ENCODE measurements around the gene CKMT1A.
"Not testable (repeated sequence)": the region's sequence is repeated elsewhere in the genome, so short reads cannot be mapped to it uniquely, and the experiment has no call there.

DNA sequence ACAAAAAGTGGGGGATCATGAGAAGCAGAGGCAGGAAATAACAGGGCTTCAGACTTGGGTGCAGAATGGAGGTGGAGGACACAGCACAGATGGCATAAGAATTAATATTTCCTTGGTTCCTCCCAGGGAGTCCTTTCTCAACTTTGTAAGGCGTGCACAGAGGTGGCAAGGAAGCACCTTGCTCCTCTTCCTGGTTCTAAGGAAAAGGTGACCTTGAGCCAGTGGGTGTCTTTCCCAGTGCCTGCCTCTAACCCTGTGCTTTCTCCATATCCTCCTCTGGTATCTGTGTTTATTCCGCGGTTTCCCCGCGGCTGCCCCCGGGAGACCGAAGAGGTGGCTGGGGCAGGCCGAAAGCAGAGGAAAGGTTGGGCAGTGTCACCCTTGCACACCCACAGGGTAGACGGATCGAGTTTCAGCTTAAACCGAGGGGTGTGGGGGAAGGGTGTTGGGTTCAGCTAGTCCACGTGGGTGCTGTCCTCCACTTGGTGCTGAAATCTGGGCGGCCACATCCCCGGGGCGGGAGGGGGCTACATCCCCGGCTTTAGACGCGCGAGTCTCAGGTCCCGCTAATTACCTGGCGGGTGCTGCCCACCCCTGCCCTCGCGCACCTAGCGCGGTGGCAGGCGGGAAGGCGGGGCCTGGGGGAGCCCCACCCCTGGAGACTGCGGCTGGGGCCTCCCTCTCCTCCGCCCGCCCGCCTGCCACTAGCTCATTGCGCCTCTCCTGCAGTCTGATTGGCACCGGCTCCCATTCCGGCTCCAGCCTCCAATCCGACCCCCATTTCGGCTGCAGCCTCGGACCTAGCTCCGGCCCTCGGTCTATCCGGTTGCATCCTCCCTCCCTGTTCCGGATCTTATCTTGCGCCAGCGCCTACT lies at the start of gene CKMT1A:
- TF ChIP-seq, protein P1, sequence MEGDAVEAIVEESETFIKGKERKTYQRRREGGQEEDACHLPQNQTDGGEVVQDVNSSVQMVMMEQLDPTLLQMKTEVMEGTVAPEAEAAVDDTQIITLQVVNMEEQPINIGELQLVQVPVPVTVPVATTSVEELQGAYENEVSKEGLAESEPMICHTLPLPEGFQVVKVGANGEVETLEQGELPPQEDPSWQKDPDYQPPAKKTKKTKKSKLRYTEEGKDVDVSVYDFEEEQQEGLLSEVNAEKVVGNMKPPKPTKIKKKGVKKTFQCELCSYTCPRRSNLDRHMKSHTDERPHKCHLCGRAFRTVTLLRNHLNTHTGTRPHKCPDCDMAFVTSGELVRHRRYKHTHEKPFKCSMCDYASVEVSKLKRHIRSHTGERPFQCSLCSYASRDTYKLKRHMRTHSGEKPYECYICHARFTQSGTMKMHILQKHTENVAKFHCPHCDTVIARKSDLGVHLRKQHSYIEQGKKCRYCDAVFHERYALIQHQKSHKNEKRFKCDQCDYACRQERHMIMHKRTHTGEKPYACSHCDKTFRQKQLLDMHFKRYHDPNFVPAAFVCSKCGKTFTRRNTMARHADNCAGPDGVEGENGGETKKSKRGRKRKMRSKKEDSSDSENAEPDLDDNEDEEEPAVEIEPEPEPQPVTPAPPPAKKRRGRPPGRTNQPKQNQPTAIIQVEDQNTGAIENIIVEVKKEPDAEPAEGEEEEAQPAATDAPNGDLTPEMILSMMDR (IDR thresholded peaks at IDR 0.05): not testable (repeated sequence)
- not testable (repeated sequence) for TF ChIP-seq POLR2A (IDR thresholded peaks at IDR 0.05)
